Natural killer cell treated with Interleukin-12 subunit alpha and Interleukin-12 subunit beta and Interleukin-15 and Interleukin-18, amount 100 ng/mL, for 72 hours (primary cell): Measurements from ENCODE around the gene HOXD12. TPM values are rescaled to one million over a fixed set of nuclear protein-coding genes. Genes with fewer than 3 reads are reported as not detected.

Source experiments
- ATAC-seq, 2 donors: fragments of 150-1000 bp; cut with Tn5 transposase in 1 of 2; sonication (Bioruptor Pico), chemical (Tn5 transposase) in 1 of 2; 2 replicates each; pipeline ENCODE4 v1.10.0; 2021
- DNase-seq: peaks from one replicate; pipeline ENCODE4 v3.0.0; 2022; ENCODE audit warnings: low spot score
- H3K27ac Mint-ChIP-seq, 2 donors: 1 replicate in 1 of 2; 2 replicates in 1 of 2; pipeline ENCODE4 v1.8.0; 2022; ENCODE audit warnings: mixed read lengths in 2 of 2, mild to moderate bottlenecking in 1 of 2, moderate library complexity in 1 of 2
- H3K27me3 Mint-ChIP-seq, 2 donors: 1 replicate in 1 of 2; 2 replicates in 1 of 2; pipeline ENCODE4 v1.8.0; 2022; ENCODE audit warnings: mixed read lengths in 2 of 2
- H3K36me3 Mint-ChIP-seq: one replicate; pipeline ENCODE4 v1.8.0; 2022; ENCODE audit warnings: mixed read lengths
- H3K4me1 Mint-ChIP-seq, 2 donors: 1 replicate in 1 of 2; 2 replicates in 1 of 2; pipeline ENCODE4 v1.8.0; 2022; ENCODE audit warnings: low read depth in 2 of 2, mixed read lengths in 2 of 2, mild to moderate bottlenecking in 1 of 2
- H3K4me3 Mint-ChIP-seq: one replicate; pipeline ENCODE4 v1.8.0; 2022; ENCODE audit warnings: mixed read lengths
- H3K9me3 Mint-ChIP-seq: 2 replicates; pipeline ENCODE4 v1.8.0; 2022; ENCODE audit warnings: mixed read lengths
- total RNA-seq, 2 donors: library from RNA; stranded (reverse); gene quantifications; one replicate each; pipeline ENCODE4 v1.2.3, GENCODE V29; 2022

The HOXD12 gene
- total RNA-seq, 2 donors from 2014 or later = not detected

GRCh38 chr2:176138526-176138922, 38.9 kb downstream of the HOXD12 start:
- H3K4me1 Mint-ChIP-seq = peaks cover 25 to 27% of the 10 kb centered on the region in 2 donors
- DNase-seq (no peak), ATAC-seq (no peak)
- peaks cover 4% of the 10 kb centered on the region for H3K9me3 Mint-ChIP-seq
- H3K27me3 Mint-ChIP-seq = peaks cover 64 to 80% of the 10 kb centered on the region in 2 donors
- no peak overlapping the region for H3K27ac Mint-ChIP-seq
- H3K36me3 Mint-ChIP-seq = peaks cover 31% of the 10 kb centered on the region
- peak overlapping the region; percentile 60 for H3K4me3 Mint-ChIP-seq

GRCh38 chr2:176138923-176139660, 39.5 kb downstream of the HOXD12 start:
- Mint-ChIP-seq H3K27ac (no peak overlapping the region), H3K27me3 (peaks cover 64 to 80% of the 10 kb centered on the region in 2 donors), H3K4me1 (peaks cover 25 to 27% of the 10 kb centered on the region in 2 donors), H3K9me3 (peaks cover 4% of the 10 kb centered on the region), H3K36me3 (peaks cover 28% of the 10 kb centered on the region), H3K4me3 (peak overlapping the region; percentile 60)
- DNase-seq = no peak
- ATAC-seq = no peak

GRCh38 chr2:176139661-176140512, 40.3 kb downstream of the HOXD12 start:
- Mint-ChIP-seq H3K27ac (no peak overlapping the region), H3K4me3 (no peak overlapping the region), H3K4me1 (peaks cover 25 to 27% of the 10 kb centered on the region in 2 donors), H3K36me3 (peaks cover 25% of the 10 kb centered on the region), H3K27me3 (peaks cover 62 to 80% of the 10 kb centered on the region in 2 donors), H3K9me3 (peaks cover 4% of the 10 kb centered on the region)
- no peak for ATAC-seq
- no peak for DNase-seq

GRCh38 chr2:176140513-176141317, 41.1 kb downstream of the HOXD12 start:
- H3K27me3 Mint-ChIP-seq = peaks cover 59 to 79% of the 10 kb centered on the region in 2 donors
- H3K27ac Mint-ChIP-seq = no peak overlapping the region
- ATAC-seq = peak; percentile 81 to 84
- peaks cover 19% of the 10 kb centered on the region for H3K36me3 Mint-ChIP-seq
- H3K9me3 Mint-ChIP-seq = peaks cover 4% of the 10 kb centered on the region
- no peak for DNase-seq
- peaks cover 20 to 21% of the 10 kb centered on the region in 2 donors for H3K4me1 Mint-ChIP-seq
- H3K4me3 Mint-ChIP-seq = peak overlapping the region; percentile 34

- ATAC-seq = no peak
- Mint-ChIP-seq H3K36me3 (peaks cover 18% of the 10 kb centered on the region), H3K9me3 (peaks cover 4% of the 10 kb centered on the region)
Measured at GRCh38 chr2:176142281-176142680, 42.7 kb downstream of the HOXD12 start.

GRCh38 chr2:176145085-176145969, 45.7 kb downstream of the HOXD12 start:
- H3K4me1 Mint-ChIP-seq = peaks cover 6 to 7% of the 10 kb centered on the region in 2 donors

More at GRCh38 chr2:176142281-176142680, 42.7 kb downstream of the HOXD12 start:
- Mint-ChIP-seq H3K4me1 (peaks cover 17 to 19% of the 10 kb centered on the region in 2 donors), H3K4me3 (no peak overlapping the region), H3K27me3 (peaks cover 61 to 85% of the 10 kb centered on the region in 2 donors), H3K27ac (no peak overlapping the region)
- DNase-seq = no peak

GRCh38 chr2:176146101-176146500, 46.5 kb downstream of the HOXD12 start:
- Mint-ChIP-seq H3K27ac (no peak overlapping the region), H3K27me3 (peaks cover 59 to 85% of the 10 kb centered on the region in 2 donors), H3K4me1 (peaks cover 4 to 5% of the 10 kb centered on the region in 2 donors), H3K36me3 (no peaks in the 10 kb centered on the region), H3K4me3 (no peak overlapping the region), H3K9me3 (no peaks in the 10 kb centered on the region)
- ATAC-seq (no peak), DNase-seq (no peak)

More at GRCh38 chr2:176145085-176145969, 45.7 kb downstream of the HOXD12 start:
- DNase-seq (no peak), ATAC-seq (no peak)
- no peak overlapping the region for H3K27ac Mint-ChIP-seq
- H3K27me3 Mint-ChIP-seq = peaks cover 56 to 83% of the 10 kb centered on the region in 2 donors
- no peak overlapping the region for H3K4me3 Mint-ChIP-seq
- H3K9me3 Mint-ChIP-seq = no peaks in the 10 kb centered on the region
- no peaks in the 10 kb centered on the region for H3K36me3 Mint-ChIP-seq

- Mint-ChIP-seq H3K27ac (no peak overlapping the region), H3K9me3 (no peaks in the 10 kb centered on the region), H3K4me1 (no peaks in the 10 kb centered on the region), H3K27me3 (peaks cover 57 to 80% of the 10 kb centered on the region in 2 donors), H3K4me3 (no peak overlapping the region), H3K36me3 (no peaks in the 10 kb centered on the region)
- ATAC-seq (no peak), DNase-seq (no peak)
Measured at GRCh38 chr2:176146645-176147044, 47.0 kb downstream of the HOXD12 start.

- Mint-ChIP-seq H3K4me1 (no peaks in the 10 kb centered on the region), H3K27me3 (peaks cover 56 to 78% of the 10 kb centered on the region in 2 donors), H3K36me3 (no peaks in the 10 kb centered on the region), H3K27ac (no peak overlapping the region), H3K9me3 (no peaks in the 10 kb centered on the region), H3K4me3 (no peak overlapping the region)
- DNase-seq (no peak), ATAC-seq (no peak)
Measured at GRCh38 chr2:176147210-176147799, 47.7 kb downstream of the HOXD12 start.

GRCh38 chr2:176147800-176148496, 48.4 kb downstream of the HOXD12 start:
- Mint-ChIP-seq H3K4me3 (no peak overlapping the region), H3K27ac (no peak overlapping the region), H3K27me3 (peaks cover 54 to 74% of the 10 kb centered on the region in 2 donors), H3K36me3 (no peaks in the 10 kb centered on the region), H3K4me1 (no peaks in the 10 kb centered on the region), H3K9me3 (no peaks in the 10 kb centered on the region)
- ATAC-seq = no peak
- DNase-seq = no peak

- no peaks in the 10 kb centered on the region for H3K4me1 Mint-ChIP-seq
- DNase-seq = no peak
Measured at GRCh38 chr2:176148751-176149421, 49.3 kb downstream of the HOXD12 start.

More at GRCh38 chr2:176148751-176149421, 49.3 kb downstream of the HOXD12 start:
- H3K27me3 Mint-ChIP-seq = peaks cover 46 to 68% of the 10 kb centered on the region in 2 donors
- no peak overlapping the region for H3K27ac Mint-ChIP-seq
- ATAC-seq = no peak
- H3K9me3 Mint-ChIP-seq = no peaks in the 10 kb centered on the region
- no peaks in the 10 kb centered on the region for H3K36me3 Mint-ChIP-seq
- no peak overlapping the region for H3K4me3 Mint-ChIP-seq
